Activated CD4-positive, alpha-beta T cell treated with anti-CD3 and anti-CD28 coated beads, Interleukin-2, Interleukin-4, amounts not matched to agents 100 ng/mL and 50 ng/mL, durations not matched to agents 16 hours and 8 hours (primary cell): ENCODE results near the gene GLIS1.

Experiments used
- DNase-seq: peaks from one replicate; pipeline ENCODE4 v3.0.0-alpha.2; 2020; ENCODE audit warnings: low spot score

Gene GLIS1

DNA sequence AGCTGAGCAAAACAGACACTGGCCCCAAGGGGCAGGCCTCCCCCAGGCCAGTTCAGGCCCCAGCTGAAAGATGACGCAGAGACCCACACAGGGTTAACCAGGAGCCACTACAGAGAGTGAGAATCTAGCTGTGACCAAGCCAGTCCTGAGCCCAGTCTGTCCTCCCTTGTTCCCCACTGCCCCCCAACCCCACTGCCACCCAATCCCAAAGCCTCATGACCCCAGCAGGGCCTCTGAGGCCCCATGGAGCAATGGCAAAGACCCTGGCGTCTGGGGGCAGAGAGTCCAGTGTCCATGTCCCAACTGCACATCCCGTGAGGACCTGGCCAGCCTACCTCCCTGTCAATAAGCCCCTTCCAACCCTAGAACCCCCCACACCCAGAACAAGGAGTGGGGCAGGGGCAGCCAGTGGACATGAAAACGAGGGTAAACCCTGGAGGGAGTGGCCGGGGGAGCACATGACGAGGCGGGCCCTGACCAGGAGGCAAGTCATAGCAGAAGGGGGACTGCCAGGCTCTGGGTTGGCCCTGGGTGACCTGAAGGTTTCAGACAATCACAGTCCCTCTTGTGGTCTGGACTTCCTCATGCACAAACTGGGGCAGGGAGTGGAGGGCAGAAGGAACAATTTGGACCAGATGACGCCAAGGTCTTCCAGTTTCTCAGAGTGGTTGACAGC lies 100.5 kb downstream of the GLIS1 start:
- no peak for DNase-seq

DNA sequence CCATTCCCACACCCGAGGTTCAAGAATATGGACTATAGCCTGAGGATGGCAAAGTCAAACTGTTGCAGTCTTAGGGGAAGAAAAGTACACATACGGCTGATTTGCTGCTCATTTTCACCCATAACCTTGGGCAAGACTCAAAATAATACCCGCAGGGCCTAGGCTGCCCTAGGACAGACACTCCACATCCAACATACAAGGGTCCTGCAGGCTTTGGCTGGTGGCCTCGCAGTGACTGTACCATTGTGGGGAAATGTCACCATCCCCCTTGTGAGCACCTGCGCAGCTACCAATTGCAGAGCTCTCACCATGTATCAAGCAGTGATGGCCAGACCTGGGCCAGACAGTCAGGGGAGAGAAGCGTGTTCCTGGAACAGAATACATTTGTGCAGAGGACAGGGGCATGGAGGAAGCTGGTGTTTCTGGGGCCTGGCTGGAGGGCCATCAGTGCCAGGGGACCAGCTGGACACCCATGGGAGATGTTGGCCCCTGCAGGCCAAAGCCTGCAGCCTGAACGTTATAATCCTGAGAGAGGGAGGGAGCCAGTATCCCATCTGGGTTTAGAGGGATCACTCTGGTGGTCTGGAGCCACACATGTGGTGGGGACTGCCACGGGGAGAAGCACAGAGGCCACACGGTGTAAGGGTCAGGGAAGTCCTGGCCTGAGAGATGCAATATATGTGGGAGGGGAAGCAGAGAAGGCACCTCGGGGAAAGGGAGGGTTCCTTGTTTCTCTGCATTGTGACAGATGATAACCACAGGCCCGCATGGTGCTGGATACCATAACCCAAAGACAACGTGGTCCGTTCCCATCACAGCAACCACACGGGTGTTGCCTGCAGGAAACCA lies 101.2 kb downstream of the GLIS1 start:
- DNase-seq = no peak

DNA sequence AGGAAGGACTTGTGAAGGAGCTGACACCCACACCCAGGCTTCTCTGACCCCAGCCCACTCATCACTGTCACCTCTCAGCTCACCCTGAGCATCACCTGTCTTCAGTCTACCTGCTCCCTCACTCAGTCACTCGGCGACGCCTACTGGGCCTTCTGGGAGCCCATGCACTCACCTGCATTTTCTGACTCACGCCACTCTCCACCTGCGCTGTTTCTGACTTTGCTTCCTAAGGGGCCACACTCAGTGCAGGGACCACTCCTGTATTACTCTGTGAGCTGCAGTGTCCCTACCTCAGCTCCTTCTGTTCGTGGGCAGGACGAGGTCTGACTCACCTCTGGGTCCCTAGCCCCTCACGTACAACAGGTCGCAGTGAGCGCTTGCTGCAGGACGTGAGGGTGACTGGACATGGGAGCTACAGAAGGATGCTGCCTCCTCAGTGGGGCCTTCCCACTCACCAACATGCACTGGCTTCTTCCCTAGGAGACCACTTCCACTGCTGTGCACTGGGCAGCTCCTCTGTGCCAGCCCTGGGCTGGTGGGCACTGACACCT lies 102.3 kb downstream of the GLIS1 start:
- no peak for DNase-seq

DNA sequence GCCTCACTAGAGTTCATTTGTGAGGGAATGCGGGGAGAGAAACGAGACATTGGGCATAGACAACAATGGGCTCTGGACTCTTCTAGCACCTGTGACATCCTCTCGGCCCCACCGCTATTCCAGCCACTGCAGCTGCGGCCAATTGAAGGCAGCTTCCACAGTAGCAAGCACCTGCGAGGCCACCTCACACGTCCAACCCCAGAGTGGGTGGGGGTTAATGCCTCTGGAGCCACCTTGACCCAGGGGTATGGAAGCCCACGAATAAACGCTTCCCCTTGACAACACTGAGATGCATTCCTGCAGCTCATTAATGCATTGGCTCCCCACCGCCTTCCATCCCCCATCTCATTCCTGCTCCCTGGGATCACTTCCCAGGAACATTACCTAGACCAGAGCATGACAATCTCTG lies 104.4 kb downstream of the GLIS1 start:
- no peak for DNase-seq

DNA sequence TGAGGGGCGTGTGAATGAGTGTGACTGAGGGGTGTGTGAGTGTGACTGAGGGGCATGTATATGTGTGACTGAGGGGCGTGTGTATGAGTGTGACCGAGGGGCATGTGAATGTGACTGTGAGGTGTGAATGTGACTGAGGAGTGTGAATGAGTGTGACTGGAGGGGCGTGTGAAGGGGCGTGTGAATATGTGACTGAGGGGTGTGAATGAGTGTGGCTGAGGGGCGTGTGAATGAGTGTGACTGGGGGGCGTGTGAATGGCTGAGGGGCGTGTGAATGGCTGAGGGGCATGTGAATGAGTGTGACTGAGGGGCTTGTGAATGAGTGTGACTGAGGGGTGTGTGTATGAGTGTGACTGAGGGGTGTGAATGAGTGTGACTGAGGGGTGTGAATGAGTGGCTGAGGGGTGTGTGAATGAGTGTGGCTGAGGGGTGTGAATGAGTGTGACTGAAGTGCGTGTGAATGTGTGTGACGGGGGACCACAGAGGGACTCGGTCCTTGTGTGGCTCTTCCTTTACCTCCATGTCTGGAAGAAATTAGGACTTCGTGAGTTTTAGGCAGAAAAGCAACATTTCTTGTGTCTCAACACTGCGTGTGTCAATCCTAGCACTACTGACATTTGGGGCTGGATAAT lies 105.8 kb downstream of the GLIS1 start:
- no peak for DNase-seq

DNA sequence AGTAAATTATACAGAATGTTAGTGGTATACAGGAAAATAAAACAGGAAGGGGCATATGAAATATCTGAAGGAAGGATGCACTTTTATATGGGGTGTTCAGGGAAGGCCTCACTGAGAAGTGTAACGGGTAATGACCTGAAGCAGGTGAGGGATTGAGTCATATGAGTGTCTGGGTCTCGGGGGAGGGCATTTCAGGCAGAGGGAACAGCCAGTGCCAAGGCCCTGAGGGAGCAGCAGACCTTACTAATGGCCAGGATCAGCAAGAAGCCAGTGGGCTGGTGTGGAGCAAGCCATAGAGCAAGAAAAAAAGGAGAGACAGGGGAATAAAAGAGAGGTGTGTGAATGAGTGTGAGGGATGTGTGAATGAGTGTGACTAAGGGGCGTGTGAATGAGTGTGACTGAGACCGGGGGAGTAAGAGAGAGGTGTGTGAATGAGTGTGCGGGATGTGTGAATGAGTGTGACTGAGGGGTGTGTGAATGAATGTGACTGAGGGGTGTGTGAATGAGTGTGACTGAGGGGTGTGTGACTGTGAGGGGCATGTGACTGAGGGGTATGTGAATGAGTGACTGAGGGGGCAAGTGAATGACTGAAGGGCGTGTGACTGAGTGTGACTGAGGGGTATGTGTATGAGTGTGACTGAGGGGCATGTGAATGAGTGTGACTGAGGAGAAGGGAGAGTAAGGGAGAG lies 107.2 kb downstream of the GLIS1 start:
- no peak for DNase-seq

DNA sequence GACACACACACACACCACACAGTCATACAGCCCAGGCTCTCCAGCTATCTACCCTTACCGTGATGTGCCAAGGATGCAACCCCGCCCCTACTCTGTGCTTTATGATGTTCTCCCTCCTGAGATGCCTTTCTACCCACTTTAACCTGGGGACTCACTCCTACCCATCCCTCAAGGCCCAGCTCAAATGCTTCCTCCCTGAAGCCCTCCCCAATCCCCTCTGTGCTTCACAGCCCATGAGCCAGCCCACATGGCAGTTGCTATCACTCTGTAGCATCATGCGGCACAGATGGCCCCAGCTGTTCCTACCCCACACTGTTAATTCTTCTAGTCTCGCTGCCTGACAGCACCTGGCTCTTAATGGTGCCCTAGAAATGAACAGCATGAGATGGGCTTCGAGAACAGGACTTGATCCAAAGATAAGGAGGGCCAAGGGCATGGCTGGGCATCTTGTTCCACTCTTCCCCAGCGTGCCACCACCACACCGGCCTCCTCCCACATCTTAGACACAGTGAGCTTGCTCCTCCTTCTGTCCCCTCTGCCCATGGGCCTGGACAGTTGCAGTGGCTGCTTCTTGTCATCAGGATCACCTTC lies 109.8 kb downstream of the GLIS1 start:
- DNase-seq = no peak

DNA sequence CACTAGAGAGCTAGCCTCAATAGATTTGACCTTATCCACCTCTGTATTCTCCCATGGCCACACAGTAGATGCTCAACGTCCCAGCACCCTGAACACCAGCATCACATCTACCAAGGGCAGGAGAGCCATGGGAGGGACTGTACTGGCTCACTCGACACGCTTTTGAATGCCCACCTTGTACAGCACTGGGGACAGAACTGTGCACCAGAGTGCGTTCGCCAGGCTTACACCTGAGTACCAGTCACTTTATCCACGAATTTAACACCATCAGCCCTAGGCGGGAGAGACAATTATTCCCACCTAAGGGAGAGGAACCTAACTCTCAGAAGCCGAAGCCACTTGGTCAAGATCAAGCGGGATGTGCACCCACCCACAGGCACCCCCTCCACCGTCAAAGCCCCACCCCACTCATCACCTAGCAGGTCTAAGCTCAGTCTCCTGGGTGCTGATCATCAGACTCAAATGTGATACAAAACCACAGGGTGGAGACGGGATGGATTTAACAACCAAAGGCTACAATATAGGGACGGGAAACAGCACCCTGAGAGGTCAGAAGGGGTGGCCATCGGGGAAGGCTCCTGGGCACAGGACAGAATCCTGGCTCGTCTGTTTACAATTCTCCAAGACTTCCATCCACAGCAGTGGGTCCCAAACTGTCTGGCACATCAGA lies 110.5 kb downstream of the GLIS1 start:
- no peak for DNase-seq

DNA sequence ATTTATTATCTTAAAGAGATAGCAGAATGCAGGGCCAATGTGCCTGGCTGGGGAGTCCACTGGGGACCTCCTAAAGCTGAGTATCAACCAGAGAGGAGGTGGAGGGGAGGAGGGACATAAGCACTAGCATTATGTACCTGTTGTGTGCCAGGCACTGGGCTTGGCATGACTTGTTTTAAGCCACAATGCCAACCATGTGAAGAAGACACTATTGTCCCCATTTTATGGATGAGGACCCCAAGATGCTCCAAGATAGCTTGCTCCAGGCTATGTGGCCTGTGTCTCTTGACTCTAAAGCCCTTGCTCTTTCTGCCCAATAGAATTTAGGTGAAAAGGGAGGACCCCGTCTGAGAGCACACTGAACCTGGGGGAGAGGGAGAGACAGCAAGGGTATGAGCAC lies 111.3 kb downstream of the GLIS1 start:
- no peak for DNase-seq

DNA sequence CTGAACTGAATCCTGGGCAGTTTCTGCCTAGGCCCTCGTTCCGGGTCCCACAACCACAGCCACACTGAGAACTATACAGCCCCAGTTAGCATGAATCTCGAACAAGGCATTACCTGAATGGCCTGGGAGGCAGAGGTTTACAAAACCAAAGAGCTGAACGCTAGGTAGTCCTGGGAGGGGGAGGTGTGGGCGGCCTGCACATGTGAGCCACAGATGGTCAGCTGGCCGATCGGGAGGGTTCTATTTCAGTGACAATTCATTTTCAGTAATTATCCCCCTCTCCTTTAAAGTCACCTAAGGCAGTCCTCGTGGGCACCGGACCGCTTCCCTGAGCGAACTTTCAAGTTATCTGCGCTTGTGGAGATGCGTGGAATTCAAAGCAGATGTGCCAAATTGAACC lies 111.9 kb downstream of the GLIS1 start:
- no peak for DNase-seq

DNA sequence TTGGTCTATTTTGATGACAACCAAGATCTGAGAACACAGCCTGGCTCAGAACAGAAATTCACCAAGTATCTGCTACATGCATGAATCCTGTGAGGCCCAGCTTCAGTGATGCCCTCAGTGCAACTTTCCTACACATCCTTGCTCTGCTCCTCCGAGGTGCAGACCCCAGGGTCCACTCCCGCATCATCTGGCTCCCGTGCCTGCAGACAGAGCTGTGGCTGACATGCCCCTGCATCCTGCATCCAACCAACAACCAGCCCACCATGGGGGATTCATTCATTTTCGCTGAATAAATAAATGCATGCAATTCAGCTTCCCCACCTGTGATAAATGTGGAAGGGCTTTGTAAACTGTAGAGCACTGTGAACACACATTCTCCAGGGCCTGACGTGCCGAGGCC lies 112.3 kb downstream of the GLIS1 start:
- DNase-seq = no peak

DNA sequence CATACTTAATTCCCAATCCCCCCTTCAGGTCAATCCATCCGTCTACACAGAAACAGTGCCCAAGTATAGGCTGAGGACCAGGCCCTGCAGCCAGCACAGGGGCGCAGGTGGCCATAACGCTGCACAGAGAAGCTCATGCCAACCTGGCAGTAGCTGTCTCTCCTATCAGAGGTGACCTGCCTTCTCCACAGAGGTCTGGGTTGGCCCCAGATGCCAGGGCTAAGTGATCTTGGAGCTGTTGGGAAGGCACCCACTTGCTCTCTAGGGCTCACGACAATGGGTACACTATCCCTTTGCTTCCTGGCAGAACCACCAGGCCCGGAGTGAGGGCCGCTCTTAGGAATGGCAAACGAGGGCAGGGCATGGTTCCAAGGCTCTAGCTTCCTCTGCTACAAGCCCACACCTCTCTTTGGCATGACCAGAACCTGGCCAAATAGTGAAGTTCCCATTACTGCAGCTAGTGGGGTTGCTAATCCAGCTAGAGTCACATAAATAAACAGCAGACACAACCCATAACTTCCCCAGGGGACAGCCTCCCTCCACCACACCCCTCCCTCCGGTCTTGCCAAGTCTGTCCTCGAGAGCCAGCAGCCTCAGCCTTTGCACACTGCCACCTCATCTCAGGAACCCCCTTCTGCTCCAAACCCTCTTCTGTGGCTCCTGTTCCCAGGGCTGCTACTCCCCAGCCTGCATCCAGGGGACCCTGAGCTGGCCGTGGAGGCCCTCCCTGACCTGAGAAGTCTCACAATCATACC lies 113.0 kb downstream of the GLIS1 start:
- no peak for DNase-seq

DNA sequence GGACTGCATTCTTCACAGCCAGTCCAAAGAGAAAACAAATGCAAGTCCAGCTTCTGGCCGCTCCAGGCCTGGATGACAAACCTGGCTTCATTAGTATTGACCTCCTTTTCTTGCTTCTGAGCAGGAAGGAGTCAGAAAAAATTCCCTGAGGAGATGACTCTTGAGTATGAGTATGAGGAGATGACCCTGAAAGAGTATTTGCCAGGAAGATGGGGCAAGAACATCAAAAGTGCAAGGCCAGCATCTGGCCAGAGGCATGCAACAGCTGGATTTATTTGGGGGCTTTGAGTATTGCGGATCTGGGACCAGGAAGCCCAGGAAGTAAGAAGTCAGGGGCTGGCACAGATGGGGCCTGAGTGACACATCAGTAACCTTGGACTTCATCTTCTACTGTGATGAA lies 113.9 kb downstream of the GLIS1 start:
- DNase-seq = no peak

DNA sequence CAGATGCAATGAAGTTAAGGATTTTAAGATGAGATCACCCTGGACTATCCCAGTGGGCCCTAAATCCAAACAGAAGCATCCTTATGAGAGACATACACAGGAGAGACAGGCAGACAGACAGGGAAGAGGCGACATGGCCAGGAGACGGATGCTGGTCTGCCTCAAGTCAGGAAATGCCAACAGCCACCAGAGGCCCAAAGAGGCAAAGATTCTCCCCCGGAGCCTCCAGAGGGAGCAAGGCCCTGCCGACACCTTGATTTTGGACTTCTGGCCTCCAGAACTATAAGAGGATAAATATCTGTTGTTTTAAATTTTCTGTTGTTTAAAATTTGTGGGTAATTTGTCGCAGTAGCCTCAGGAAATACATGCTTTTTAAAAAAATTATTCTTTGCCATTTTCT lies 116.4 kb downstream of the GLIS1 start:
- no peak for DNase-seq

DNA sequence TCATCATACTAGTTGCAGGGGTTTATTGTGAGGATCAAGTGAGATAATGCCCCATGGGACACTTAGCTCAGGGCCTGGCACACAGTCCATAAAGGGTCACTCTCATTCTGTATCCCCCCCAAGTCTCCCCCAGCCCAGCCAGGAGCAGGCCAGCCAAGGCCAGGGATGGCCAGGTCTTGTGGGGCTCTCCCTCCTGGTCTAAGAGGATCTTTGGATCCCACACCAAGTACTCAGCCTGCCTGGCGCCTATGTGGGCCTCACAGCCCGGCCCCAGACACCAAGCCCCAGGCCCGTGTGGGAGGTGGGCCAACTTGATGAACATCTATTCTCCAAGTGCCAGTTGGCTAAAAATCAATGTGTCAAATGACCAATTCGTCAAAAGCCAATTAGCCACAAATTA lies 117.8 kb downstream of the GLIS1 start:
- no peak for DNase-seq

DNA sequence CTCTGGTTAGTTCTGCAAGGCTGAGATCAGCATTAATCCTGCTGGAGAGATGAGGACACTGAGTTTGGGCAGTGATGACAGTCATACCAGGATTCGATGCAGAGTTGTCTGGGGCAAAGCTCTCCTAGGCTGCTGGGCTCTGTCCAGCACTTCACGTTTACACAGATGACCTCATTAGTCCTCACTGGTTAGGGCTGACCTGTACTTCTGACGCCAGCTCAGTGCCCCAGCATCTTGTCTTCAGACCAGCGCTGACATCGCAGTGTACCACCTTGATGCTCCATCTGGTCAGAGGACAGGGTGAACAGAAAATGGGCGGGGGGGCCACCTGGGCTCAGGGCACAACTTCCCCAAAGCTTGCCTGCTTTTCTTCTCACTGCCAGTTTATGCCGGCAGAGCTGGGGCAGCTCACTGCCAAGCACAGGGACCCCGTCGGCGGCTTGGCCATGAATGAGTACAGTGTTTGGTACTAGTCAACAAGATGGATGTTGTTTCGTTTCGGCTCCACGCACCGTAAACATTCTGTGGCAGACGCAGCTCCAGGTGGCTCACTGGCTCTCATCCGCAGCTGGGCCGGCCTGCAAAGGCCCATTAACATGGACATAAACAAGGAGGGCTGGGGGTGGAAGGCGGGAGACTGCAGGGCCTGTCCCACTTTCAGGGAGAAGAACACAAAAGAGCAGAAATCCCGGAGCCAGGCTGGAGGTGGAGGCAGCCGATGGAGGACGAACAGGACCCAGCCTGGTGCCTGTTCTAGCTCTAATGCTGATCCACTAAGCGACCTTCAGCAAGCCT lies 118.7 kb downstream of the GLIS1 start:
- no peak for DNase-seq

DNA sequence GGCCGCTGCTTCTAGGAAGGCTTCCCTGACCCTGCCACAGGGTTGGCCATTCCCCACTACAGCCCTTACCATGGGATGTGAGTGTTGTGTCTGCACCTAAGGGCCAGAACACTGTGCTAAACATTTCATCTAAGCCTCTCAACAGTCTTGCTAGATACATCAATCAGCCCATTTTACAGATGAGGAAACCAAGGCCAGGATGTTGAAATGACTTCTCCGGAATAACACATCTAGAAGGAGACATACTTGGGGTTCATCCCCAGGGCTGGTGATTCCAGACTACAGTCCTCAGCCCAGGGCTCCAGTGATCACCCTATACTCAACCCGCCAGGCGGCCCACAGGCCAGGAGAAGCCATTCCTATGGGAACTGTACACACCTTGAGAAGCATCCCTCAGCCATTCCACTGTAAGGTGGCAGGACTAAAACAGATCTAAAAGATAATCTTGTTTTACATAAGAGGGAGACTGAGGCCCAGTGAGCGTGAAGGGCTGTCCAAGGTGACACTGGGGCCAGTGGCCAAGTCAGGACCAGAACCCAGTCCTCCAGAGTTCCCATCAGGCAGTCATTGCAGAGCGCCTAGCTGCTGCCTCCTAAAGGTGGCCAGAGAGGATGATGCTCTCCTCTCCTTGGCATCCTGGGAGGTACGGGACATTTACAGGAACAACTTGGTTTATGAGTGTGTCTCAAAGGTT lies 119.5 kb downstream of the GLIS1 start:
- no peak for DNase-seq

DNA sequence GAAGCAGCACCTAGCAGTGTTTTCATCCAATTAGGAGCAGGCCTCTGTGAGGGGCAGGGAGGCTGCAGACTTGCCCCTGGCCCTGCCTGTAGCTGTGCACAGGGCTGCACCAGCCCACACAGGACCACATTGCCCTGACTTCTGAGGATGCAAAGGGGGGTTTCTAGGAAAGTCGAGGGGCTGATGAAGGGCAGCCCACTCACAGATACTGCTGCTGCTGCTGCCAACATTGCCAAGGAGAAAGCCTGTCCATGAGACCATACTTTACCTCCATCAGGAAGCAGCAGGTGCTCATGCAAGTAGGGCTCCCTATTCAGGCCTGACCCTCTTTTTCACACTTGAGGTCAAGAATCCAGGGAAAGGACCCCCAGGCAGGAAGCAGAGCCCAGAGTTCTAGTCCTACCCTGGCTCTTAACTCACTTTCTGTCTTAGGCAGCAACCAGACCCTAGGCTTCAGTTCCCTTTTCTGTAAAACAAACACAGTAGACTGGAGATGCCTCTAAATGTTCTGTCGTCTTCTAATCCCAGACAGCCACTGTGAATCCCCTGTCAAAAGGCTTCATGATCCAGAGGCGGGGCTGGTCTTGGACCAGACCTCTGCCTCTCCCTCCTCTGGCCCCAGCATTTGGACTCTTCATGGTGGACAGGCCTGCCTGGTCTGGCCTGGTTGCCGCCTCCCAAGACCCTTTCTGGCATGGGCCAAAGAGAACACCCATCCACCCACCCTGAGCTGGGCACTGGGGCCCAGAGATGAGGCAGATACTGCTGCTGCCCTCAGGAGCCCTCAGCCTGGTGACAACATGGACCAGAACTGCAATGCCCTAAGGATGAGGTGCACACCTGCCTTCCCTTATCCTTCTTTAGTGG lies 120.2 kb downstream of the GLIS1 start:
- DNase-seq = no peak
